Measurements from ENCODE around the gene ANKRD27.
"Not testable (repeated sequence)": the region's sequence is repeated elsewhere in the genome, so short reads cannot be mapped to it uniquely, and the experiment has no call there.

Gene ANKRD27

DNA sequence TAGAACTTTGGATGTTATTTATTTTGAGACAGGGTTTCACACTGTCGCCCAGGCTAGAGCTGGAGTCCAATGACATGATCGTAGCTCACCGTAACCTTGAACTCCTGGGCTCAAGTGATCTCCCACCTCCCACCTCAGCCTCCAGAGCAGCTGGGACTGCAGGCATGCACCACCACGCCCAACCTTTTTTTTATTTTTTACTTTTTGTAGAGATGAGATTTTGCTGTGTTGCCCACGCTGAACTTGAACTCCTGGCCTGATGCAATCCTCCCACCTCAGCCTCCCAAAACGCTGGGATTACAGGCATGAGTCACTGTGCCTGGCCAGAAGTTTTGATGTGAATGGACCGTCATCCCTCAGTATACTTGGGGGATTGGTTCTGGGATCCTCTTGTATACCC, 13.7 kb downstream of the ANKRD27 start:
- FAIRE-seq (no peak), DNase-seq (ENCODE audit: extremely low spot score, insufficient read length, low read depth) (no peak)

DNA sequence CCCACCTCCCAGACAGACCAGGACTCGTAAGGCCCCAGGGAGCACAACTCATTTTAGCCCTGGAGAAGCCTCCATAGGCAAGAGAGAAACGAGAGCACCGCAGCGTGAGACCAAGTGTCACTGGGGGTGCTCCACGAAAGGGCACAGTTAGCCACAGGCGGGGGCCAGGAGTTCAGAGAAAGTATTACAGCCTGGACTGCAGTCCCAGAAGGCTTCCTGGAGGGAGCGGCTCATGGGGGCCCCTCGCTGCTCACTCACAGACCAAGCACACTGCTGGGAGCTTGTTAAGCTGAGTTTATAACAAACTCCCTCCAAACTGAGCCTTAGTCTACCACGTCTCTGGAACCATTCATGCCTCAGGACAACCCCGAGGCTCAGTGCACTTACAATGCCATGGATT, 16.5 kb downstream of the ANKRD27 start:
- FAIRE-seq (no peak), DNase-seq (ENCODE audit: extremely low spot score, insufficient read length, low read depth) (no peak)

DNA sequence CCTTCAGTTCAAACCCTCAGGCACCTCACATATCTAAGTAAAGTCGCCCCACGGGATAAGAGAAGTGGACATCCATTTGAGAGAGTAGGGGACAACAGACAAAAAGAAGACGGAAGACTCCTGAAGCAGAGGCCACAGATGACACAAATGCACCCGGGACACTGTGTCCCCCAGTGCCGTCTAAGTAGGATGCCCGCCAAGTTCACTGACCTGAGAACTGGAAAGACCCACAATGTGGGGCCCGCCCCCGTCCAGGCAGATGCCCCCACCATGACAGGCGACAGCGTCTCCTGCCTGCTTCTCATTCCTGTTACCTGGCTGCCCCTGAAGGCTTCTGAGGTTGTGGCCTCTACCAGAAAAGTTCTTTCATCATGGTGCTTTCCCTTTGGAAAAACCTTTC, 16.9 kb downstream of the ANKRD27 start:
- no peak for FAIRE-seq
- DNase-seq (ENCODE audit: extremely low spot score, insufficient read length, low read depth) = no peak

DNA sequence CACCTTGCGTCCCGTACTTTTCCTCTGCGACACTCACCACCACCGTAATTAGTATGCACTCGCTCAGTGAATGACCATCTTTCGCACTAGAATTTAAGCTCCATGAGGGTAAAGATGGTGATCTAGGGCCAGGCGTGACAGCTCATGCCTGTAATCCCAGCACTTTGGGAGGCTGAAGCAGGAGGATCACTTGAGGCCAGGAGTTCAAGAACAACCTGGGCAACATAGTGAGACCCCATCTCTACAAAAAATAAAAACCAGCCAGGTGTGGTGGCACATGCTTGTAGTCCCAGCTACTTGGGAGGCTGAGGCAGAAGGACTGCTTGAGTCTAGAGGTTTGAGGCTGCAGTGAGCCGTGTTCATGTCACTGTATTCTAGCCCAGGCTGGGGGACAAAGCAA, 18.6 kb downstream of the ANKRD27 start:
- DNase-seq (ENCODE audit: extremely low spot score, insufficient read length, low read depth); FAIRE-seq: not testable (repeated sequence)

DNA sequence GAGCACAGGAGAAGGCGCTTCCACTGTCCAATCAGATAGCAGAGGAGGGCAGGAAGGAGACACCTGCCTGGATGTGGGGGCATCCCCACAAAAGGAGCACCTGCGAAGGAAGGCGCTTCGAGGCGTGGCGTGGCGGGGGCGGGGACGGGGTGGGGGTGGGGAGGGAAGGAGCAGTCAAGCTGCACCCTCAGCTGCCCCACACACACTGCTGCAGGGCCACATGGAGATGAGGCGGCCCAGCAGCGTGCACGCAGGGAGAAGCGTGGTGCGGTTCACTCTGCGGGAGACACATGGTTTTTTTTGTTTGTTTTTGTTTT, 21.4 kb downstream of the ANKRD27 start:
- no peak for FAIRE-seq
- DNase-seq (ENCODE audit: extremely low spot score, insufficient read length, low read depth) = no peak

DNA sequence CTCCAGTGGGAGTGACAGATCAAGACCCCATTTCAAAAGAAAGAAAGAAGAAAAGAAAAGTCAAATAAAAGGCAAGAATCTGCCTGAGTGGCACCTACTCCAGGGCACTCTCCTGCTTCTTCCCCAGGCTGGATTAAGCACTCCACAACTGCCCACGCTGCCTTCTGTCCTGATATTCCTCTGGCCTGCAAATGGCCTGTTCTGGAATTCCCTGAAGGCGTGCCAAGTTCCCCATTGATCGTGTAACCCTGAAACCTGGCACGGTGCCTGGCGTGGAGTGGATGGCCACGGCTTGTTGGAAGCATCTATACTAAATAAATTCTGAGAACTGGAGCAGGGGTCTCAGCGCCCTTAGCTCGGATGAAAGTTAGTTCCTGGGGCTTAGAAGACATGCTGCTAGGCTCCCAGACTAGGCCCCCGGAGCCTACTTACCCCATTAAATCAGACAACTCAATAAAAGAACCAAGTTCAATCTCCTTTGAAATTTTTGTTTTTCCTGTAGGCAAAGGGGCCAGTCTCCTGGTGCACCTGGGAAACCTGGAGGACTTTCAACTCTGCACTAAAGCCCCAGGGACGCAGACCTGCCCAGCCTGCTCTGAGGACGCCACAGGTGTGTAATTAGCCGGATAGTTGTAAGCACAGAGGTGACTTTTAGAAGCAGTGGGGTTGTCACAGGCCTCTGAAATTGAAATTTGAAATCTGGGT, 21.9 kb downstream of the ANKRD27 start:
- no peak for DNase-seq (ENCODE audit: extremely low spot score, insufficient read length, low read depth)
- no peak for FAIRE-seq

DNA sequence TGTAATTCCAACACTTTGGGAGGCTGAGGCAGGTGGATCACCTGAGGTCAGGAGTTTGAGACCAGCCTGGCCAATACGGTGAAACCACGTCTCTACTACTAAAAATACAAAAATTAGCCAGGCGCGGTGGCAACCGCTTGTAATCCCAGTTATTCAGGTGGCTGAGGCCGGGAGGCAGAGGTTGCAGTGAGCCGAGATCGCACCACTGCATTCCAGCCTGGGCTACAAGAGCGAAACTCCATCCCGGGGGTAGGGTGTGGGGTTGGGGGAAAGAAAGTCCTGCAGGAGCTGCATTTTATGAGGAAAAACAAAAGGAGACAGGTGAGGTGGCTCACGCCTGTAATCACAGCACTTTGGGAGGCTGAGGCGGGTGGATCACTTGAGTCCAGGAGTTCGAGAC, 22.6 kb downstream of the ANKRD27 start:
- DNase-seq (ENCODE audit: extremely low spot score, insufficient read length, low read depth); FAIRE-seq: not testable (repeated sequence)

DNA sequence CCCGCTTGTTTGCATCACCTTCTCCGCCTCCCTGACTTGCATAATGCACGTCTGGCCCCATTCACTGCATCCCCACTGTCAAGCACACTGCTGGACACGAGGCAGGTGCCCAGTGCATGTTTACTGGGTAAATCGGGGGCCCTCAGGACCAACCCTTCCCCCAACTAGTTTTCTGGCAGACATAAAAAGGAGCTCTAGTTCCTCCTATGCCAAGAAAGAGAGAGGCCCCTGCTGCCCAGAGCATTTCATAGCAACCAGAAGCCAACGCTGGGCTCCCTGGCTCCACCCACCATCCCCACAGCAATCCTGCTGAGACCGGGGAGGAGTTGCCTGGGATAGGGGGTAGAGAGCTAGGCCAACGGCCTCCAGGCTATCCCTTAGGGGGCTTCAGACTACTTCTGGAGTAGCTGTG, 23.2 kb downstream of the ANKRD27 start:
- FAIRE-seq = no peak
- no peak for DNase-seq (ENCODE audit: extremely low spot score, insufficient read length, low read depth)

DNA sequence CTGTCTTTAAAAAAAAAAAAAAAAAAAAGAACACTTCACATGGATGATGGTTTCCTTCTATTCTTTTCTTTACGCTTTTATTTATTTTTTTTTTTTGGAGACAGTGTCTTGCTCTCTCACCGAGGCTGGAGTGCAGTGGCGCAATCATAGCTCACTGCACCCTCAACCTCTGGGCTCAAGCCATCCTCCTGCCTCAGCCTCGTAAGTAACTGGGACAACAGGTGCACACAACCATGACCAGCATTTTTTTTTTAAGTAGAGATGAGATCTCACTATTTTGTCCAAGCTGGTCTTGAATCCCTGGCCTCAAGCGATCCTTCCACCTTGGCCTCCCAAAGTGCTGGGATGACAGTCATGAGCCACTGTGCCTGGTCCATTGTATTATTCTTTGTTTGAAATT, 24.3 kb downstream of the ANKRD27 start:
- DNase-seq (ENCODE audit: extremely low spot score, insufficient read length, low read depth) (no peak), FAIRE-seq (no peak)

DNA sequence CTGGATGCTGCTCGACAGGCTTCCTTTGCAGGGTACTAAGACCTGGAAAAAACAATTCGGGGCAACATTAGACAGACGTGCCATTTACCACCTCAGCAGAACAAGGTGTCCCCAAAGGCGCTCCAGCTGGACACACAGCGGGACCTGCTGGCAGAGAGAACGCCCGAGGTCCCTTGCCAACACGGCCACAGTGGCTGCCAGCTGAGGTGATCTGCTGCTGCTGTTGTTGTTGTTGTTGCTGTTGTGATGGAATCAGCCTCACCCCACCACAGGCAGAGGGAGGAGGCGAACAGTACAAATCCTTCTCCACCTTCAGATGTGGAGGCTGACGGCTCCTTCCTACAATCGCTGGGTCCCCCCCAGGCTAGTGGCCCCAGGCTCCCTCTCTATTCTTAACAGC, 25.2 kb downstream of the ANKRD27 start:
- no peak for FAIRE-seq
- DNase-seq (ENCODE audit: extremely low spot score, insufficient read length, low read depth) = no peak

DNA sequence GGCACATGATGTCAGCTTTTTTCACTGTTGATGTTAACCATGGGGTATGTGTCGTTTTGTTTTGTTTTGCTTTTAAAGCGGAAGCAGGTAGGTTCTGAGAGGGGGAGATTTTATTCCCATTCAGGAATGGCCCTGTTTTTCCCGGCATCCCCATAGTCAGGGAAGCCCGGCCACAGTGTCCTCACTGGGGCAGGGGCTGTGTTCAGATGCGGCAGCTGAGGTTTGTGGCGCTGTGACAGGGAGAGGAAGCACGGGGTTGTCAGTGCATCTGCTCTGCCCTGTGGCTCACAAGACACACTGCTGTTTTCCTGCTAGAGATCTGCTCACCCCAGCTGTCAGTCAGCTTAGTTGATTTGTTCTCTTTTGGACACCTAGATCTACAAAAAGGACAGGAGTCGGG, 27.6 kb downstream of the ANKRD27 start:
- DNase-seq (ENCODE audit: extremely low spot score, insufficient read length, low read depth) = no peak
- FAIRE-seq = no peak

DNA sequence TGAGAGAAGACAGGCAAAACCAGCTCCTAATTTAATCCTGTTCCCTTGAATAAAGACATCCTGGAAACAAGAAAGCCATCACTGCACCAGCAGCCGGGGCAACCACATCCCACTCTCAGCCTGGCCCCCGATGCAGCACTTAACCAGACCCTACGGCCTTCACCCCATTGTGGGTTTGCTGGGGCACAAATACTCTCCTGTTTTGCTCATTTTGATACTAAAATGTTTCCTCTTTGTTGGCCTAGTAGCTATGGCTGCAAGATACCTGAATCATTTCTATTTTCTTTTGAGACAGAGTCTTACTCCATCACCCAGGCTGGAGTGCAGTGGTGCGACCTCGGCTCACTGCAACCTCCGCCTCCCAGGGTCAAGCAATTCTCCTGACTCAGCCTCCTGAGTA, 28.4 kb downstream of the ANKRD27 start:
- FAIRE-seq = no peak

DNA sequence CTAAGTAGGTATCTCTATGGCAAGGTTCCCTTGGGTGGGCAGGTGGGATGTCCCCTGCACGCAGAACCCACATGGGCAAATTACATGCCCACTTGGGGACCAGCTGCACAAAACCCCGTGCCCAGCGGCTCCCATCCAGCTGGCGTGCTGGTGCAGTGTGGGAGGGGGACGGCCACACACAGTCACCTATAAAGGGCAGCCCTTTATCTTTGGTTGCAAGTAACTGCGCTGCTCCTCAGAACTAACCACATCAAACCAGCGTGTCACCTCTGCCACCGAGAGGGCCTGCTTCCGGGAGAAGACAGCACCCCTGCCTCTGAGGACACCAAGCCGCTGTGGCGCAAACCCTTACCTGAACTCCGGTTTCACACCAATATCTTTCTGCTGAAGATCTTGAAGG, 32.2 kb downstream of the ANKRD27 start:
- FAIRE-seq = no peak
- no peak for DNase-seq (ENCODE audit: extremely low spot score, insufficient read length, low read depth)

More for the DNA sequence above, 28.4 kb downstream of the ANKRD27 start:
- DNase-seq (ENCODE audit: extremely low spot score, insufficient read length, low read depth) = no peak

DNA sequence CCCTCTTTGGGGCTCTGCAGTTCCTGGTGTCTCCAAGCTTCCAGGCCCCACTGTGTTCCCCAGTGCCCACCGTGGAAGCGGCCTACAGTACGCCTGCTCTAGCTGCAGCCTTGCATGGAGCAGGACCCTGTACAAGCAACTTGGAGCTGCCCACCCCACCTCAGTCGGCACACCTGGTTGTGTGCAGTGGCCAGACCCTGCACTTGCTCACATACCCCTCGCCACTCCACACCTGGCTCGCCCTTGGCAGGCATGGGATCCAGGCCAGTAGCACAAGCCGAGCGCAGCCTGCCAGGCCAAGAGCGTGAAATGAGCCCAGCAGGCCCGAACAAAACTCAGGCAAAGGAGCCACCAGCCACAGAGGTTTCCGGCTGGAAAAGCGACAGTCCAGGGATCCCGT, 36.4 kb downstream of the ANKRD27 start:
- DNase-seq (ENCODE audit: extremely low spot score, insufficient read length, low read depth) (no peak), FAIRE-seq (no peak)

DNA sequence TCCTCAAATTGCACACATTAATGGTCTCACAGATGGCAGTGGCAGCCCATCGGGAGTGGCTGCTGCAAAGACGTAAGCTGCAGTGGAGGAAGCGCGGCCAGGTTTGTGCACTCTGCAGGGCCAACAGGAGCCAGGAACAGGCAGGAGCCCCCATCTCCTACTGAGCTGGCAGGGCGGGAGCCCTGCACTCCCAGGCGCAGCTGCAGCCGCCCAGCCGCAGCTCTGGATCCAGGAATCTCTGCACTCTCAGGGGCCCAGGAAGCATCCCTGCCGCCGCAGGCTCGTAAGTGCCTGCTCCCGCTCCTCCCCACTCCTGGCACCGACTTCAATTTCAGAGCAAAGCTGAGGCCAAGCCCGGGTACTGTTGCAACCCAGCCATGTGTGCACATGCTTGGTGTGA, 37.5 kb downstream of the ANKRD27 start:
- FAIRE-seq = no peak
- no peak for DNase-seq (ENCODE audit: extremely low spot score, insufficient read length, low read depth)

DNA sequence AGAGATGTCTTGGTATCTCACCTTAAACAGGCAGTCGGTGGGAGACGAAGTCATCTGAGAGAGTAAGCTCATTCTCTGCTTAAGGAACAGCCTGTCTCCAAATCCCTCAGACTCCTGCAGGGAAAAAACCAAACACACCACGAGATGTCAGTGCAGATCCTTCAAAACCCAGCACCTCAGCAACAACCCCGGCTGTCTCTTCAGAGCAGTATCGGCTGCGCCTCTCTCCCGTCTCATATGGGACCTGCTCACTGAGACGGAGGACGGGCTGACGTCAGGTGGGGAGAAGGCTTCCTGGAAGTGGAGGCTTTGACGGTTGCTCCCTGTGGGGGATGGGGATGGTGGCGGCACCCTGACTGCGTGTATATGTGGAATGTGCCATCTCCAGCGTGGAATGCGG, 43.6 kb downstream of the ANKRD27 start:
- no peak for DNase-seq (ENCODE audit: extremely low spot score, insufficient read length, low read depth)
- FAIRE-seq = no peak

DNA sequence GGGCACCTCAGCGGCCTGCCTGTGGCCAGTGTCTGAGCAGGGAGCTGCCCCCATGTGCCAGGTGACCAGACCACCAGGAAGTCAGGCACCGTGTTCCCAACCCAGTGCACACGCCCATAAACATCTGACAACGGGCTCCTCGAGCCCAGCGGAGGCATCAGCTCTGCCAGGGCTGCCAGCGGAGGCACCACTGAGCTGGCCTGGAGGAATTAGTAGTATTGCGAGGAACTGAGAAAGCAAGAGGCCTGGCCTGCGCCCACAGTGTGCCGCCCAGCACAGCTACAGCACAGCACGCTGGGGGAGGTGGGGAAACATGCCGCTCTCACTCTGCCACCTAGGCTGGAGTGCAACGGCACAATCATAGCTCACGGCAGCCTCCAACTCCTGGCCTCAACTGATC, 44.6 kb downstream of the ANKRD27 start:
- FAIRE-seq = no peak
- DNase-seq (ENCODE audit: extremely low spot score, insufficient read length, low read depth) = no peak

DNA sequence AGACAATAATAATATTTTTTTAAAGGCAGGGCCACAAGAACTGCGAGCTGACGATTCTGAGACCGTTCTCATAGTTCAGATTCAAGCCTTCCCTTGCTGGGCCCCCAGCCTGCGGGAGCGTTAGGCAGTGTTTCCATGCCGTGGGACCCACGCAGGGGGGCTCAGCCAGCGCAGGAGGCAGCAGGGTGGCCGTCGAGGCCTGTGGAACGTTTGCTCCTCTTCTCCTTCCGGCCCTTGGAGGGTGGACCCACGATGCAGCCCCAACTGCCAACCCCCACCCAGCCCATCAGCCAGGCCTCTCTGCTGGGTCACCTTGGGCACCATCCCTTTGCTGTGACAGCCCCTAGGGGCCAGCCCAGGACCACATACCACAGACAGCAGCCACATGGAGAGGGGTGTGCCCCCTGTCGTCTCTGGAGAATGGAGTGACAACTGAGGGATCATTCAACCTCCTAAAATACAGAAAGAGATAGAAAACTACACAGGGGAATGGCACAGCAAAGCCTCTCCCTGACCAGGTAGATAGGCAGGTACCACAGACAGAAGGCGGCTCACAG, 47.2 kb downstream of the ANKRD27 start:
- FAIRE-seq = no peak

DNA sequence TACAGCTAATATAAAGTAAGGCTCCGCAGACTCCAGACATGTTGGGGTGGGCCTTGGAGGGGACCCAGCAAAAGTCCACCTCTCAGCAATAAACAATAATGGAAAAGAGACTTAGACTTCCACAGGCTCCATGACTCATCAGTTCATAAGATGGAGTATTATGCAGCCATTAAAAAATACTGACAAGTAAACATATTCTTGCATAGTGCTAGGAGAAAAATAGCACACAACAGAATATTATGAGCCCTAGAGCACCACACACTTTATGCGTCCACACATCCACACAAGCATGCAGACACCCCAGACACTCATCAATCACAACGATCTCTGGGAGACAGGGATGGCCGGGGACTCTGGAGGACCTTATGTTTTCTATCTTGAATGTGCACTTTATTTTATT, 48.0 kb downstream of the ANKRD27 start:
- DNase-seq (ENCODE audit: extremely low spot score, insufficient read length, low read depth) (no peak), FAIRE-seq (no peak)

More for the DNA sequence above, 47.2 kb downstream of the ANKRD27 start:
- DNase-seq (ENCODE audit: extremely low spot score, insufficient read length, low read depth) = no peak

DNA sequence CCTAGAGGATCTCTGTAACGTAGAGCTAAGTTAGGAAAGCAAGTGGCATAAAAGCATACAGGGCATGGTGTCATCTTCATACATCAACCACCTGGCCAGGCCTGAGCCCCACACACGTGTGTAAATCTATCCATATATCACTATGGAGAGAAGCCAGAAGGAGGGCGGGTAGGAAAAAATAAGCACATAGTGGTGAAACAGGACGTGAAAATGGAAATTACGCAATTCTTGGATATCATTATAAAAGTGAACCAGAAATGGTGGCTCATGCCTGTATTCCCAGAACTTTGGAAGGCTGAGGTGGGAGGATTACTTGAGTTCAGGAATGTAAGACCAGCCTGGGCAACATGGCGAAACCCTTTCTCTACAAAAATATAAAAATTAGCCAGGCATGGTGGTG, 50.6 kb downstream of the ANKRD27 start:
- DNase-seq (ENCODE audit: extremely low spot score, insufficient read length, low read depth) (no peak), FAIRE-seq (no peak)

DNA sequence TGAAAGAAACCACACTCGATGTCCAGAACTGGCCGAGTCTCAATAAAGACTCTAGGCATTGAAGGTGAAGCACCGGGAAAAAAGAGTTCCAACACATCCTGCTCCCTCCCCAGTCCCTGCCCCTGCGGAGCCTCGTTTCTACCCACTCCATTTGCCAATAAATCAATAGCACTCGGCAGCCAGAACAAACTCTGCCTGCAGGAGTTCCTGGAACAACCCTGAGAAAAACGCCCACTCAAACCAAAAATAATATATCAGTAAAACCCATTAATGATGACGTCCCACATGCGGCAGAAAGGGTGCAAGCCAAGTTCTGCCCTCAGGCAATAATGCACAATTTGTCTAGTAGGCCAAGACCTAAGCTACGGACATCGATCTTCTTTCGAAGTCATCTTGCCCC, 53.0 kb downstream of the ANKRD27 start:
- FAIRE-seq = no peak
- no peak for DNase-seq (ENCODE audit: extremely low spot score, insufficient read length, low read depth)

DNA sequence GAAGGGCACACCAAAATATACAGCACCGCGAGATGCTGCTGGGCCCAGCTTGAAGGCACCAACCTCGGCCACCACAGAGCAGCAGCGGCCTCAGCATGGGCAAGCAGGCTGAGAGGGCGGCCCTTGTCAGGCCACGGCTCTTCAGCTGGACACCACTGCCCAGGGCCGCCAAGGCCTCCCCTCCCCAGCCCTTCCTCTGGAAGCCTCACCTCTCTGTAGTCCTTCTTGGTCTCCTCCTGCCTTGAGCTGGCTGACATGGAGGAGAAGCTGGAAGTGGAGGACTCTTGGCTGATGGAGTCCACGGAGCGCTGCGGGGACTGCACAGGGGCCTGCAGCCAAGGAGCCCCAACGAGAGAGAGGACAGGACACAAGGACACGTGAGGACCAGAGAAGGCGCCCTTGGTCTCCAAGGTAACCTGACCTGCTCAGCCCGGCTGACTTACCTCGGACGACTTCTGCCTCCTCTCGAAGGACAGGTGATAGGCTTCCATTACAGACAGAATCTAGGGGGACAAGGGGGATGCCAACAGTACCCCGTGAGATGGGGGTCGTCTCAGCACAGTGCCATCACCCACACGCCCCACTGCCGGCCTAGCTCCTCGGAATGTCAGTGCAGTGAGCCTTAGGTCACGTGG, 55.8 kb downstream of the ANKRD27 start:
- FAIRE-seq = no peak
- DNase-seq (ENCODE audit: extremely low spot score, insufficient read length, low read depth) = no peak
